Progenitor cell of endocrine pancreas (in vitro differentiated cells): Measurements from ENCODE around the gene LAPTM5. TPM values are rescaled to one million over a fixed set of nuclear protein-coding genes. Genes with fewer than 3 reads are reported as not detected.
A peak's percentile ranks its signal among the peaks of the same experiment; 100 is the strongest.

Source experiments
- DNase-seq: peaks from one replicate; pipeline ENCODE4 v3.0.0; 2021; ENCODE audit warnings: low spot score; ENCODE audit not compliant: unreplicated experiment
- H3K27ac Mint-ChIP-seq: 2 replicates; pipeline ENCODE4 v1.8.0; 2021; ENCODE audit warnings: mild to moderate bottlenecking, moderate library complexity, mixed read lengths
- H3K27me3 Mint-ChIP-seq: 2 replicates; pipeline ENCODE4 v1.8.0; 2021; ENCODE audit warnings: mixed read lengths
- H3K36me3 Mint-ChIP-seq: 2 replicates; pipeline ENCODE4 v1.8.0; 2022; ENCODE audit warnings: mixed read lengths; ENCODE audit not compliant: insufficient read depth
- H3K4me1 Mint-ChIP-seq: 2 replicates; pipeline ENCODE4 v1.8.0; 2021; ENCODE audit warnings: low read depth, mixed read lengths
- H3K4me3 Mint-ChIP-seq: 2 replicates; pipeline ENCODE4 v1.8.0; 2021; ENCODE audit warnings: low read depth, mild to moderate bottlenecking, moderate library complexity, mixed read lengths
- H3K9me3 Mint-ChIP-seq: 2 replicates; pipeline ENCODE4 v1.8.0; 2021; ENCODE audit warnings: low read depth, mixed read lengths
- CTCF ChIP-seq: fragments of 200-600 bp; sonication (generic); IDR thresholded peaks from one replicate; pipeline ENCODE4 v1.5.0; 2021; ENCODE audit warnings: antibody characterized with exemption, mild to moderate bottlenecking; ENCODE audit not compliant: unreplicated experiment
- total RNA-seq: library from RNA; stranded (reverse); gene quantifications from 2 replicates; pipeline ENCODE4 v1.2.1, GENCODE V29; 2021

LAPTM5 gene
- total RNA-seq, 1 donor from 2014 or later = not detected

DNA sequence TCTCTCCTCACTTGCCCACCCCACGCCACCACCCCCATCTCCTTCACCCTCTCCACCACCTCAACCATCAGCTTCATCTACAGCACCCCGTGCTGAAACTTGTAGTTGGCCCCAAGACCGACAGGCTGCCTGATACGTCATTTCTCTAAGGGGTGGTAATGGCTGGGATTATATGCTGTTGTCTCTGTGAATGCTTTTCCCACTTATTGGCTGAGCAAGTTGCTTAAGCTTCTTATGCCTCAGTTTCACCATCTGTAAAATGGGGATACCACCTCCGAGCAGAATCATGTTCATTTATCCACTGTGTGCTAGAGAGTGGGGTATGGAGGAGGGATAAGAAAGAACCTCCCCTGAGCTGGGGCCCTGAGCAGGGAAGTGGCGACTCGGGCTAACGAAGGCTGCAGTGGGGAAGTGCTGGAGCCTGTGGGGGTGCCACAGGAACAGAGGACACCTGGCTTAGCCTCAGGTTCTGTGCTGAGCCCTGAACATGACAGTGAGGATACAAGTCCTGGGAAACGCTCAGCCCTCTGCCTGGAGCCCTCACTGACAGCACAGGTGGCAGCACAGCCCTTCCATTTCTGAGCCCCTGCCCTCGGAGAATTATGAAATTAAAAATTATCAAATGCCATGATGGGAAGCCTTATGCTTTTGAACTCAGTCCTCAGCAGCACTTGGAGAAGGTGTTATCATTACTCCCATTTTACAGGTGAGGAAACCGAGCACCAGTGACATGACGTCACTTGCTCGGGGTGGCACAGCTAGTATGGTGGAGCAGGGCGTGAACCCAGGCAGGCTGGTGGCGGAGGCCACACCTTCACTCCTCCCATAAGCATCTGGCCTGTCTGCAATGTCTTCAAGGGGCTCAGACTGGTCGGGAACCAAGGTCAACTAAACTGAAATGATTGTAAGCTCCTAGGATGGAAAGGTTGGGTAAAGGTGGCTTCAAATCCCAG is 37.0 kb downstream of the LAPTM5 start:
- Mint-ChIP-seq H3K27me3 (peaks cover 4% of the 10 kb centered on the region), H3K27ac (no peak overlapping the region), H3K4me3 (no peak overlapping the region), H3K9me3 (peaks cover 5% of the 10 kb centered on the region), H3K36me3 (no peaks in the 10 kb centered on the region), H3K4me1 (peaks cover 1% of the 10 kb centered on the region)
- no peak for TF ChIP-seq CTCF
- no peak for DNase-seq

DNA sequence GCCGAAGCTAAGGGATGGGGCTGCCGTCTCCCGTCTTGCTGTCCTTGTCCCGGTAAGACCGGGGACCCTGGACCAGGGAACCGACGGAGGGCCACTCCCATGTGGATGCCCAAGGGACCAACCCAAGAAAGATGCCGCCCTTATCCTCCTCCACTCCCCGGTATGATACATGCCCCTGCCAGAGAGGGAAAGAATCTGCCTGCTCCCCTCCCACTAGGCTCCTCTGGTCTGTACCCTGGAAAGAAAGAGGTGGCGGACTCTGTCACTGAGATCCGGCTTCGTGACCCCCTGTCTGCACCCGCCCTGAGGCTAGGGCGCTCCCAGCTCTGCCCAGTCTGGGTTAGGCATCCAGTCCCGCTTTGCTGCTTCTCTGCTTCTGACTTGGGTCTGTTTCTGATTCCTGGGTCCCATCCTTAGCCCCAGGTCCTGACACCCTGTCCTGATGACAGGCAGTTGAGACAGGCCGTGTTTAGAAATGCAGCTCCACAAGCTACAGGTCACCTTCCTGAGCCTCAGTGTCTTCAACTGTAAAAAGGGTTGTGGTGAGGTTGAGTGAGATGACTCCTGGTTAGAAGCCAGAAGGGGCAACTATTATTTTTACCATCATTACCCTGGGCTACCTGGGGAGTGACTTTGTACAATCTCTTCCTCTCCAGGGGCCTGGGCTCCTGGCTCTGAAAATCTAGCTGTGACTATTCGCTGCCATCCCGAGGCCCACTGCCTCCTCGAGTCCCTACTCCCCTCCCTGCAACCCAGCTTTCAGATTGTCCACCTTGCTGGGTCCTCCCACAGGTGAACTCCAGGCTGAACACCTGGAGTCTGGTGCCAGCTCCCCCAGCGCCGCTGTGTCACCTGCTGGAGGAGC is 37.9 kb downstream of the LAPTM5 start:
- Mint-ChIP-seq H3K4me1 (peaks cover 1% of the 10 kb centered on the region), H3K9me3 (peaks cover 7% of the 10 kb centered on the region), H3K4me3 (peak overlapping the region; percentile 74), H3K36me3 (no peaks in the 10 kb centered on the region), H3K27ac (no peak overlapping the region), H3K27me3 (peaks cover 4% of the 10 kb centered on the region)
- TF ChIP-seq CTCF = no peak
- no peak for DNase-seq

DNA sequence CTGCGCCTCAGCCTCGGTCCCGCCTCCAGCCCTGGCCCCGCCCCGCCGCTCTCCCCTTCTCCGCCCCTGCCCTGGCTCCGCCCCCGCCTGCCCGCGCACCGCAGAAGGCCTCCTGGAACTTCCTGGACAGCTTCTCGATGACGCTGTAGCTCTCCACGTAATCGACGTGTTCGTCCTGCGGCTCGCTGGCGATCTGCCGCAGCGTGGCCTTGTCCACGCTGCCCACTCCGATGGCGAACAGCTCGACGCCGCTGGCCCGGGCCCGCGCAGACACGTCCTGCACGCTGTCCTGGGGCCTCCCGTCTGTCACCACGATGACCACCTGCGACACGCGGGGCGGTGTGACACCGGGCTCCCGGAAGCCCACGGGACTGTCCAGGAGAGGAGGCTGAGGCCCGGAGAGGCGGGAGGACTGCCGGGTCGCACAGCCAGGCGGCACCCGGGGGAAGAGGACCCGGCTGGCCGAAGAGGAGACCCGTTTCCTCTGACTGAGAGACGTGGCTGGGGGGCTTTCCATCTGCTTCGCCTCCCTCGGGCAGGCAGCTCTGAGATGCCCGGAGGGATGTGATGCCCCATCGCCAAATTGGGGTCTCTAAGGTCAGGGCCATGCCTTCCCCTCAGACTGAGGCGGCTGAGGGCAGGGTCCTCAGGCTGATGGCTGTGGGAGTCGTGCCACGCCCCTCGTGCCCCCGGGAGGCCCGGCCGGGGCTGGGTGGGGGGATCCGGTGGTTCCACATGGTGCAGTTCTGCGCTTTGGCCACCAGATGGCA is 38.8 kb downstream of the LAPTM5 start:
- Mint-ChIP-seq H3K4me3 (peak overlapping the region; percentile 74), H3K9me3 (peaks cover 7% of the 10 kb centered on the region), H3K27ac (peak overlapping the region; percentile 90), H3K27me3 (peaks cover 4% of the 10 kb centered on the region), H3K36me3 (no peaks in the 10 kb centered on the region), H3K4me1 (no peaks in the 10 kb centered on the region)
- TF ChIP-seq CTCF = peak; percentile 99
- DNase-seq = peak; percentile 91

GRCh38 chr1:30718091-30718635 is 39.4 kb downstream of the LAPTM5 start:
- Mint-ChIP-seq H3K4me3 (peak overlapping the region; percentile 71), H3K9me3 (peaks cover 7% of the 10 kb centered on the region), H3K4me1 (no peaks in the 10 kb centered on the region), H3K36me3 (no peaks in the 10 kb centered on the region), H3K27ac (peak overlapping the region; percentile 96), H3K27me3 (peaks cover 4% of the 10 kb centered on the region)
- DNase-seq = peak; percentile 97
- TF ChIP-seq CTCF = no peak
